ENCODE results near the gene FAM47E. TPM values are rescaled to one million over a fixed set of nuclear protein-coding genes. Genes with fewer than 3 reads are reported as not detected.

FAM47E gene
- total and polyA plus RNA-seq, 2 donors (not counting 3 experiments of a cell fraction or from before 2014, with no cell fraction given), result 0.11 TPM; not detected in 1

GRCh38 chr4:76277667-76278066 is 26.1 kb downstream of the FAM47E start:
- no peaks in the 10 kb centered on the region for H3K79me2 ChIP-seq (ENCODE audit: control insufficient read depth, insufficient read depth, low read length)
- dilution Hi-C loops (cut with MboI; ENCODE audit: extremely low pct_ligation_motif_present, low sequenced_read_pairs) (no loop called here), intact Hi-C loops (cut with micrococcal nuclease) (no loop called here)
- no peaks in the 10 kb centered on the region for H3K9me3 ChIP-seq (replicated peaks; ENCODE audit: control insufficient read depth, insufficient read depth, low read length)
- H3K9me1 ChIP-seq (replicated peaks; ENCODE audit: control insufficient read depth, extremely low read depth, insufficient read depth, low read length), result no peaks in the 10 kb centered on the region
- H2AFZ ChIP-seq (ENCODE audit: low read depth, low read length), result no peak overlapping the region
- no peak overlapping the region for H3K4me2 ChIP-seq (ENCODE audit: insufficient read depth, low read length)
- H3K4me1 ChIP-seq (ENCODE audit: control insufficient read depth, extremely low read depth, insufficient read depth, low read length), result no peaks in the 10 kb centered on the region
- no TSS peak for BruUV-seq (replicated peaks)
- H3K27ac ChIP-seq (ENCODE audit: insufficient read depth, low read depth, low read length), result no peak overlapping the region
- TF ChIP-seq MYC (IDR thresholded peaks at IDR 0.05; ENCODE audit: low read depth, low read length) (no peak), POLR2AphosphoS5 (IDR thresholded peaks at IDR 0.05; ENCODE audit: insufficient read depth, low read depth, low read length) (no peak), GATA2 (IDR thresholded peaks at IDR 0.05; ENCODE audit: insufficient read depth, insufficient read length, low read depth, low read length) (no peak), EZH2 (IDR thresholded peaks at IDR 0.05; ENCODE audit: borderline replicate concordance, low read depth, low read length, severe bottlenecking) (no peak), POLR2A (IDR thresholded peaks at IDR 0.05; ENCODE audit: low read depth, low read length) (no peak), FOS (IDR thresholded peaks at IDR 0.05; ENCODE audit: borderline replicate concordance, insufficient read depth, low read length) (no peak), MAX (IDR thresholded peaks at IDR 0.05; ENCODE audit: insufficient read depth, insufficient read length) (no peak), CTCF (IDR thresholded peaks at IDR 0.05; ENCODE audit: extremely low read depth in 1 of 2, insufficient read depth in 1 of 2, low read depth in 1 of 2, low read length in 2 of 2) (no peak), JUN (IDR thresholded peaks at IDR 0.05; ENCODE audit: borderline replicate concordance, insufficient read depth, insufficient read length, low read depth) (no peak)
- H3K4me3 ChIP-seq (replicated peaks in 1 of 3; ENCODE audit: insufficient read depth in 1 of 3, low read depth in 1 of 3, low read length in 3 of 3), result no peak overlapping the region
- FAIRE-seq (no peak), DNase-seq (ENCODE audit: low read depth, low spot score) (no peak)
- H4K20me1 ChIP-seq (replicated peaks; ENCODE audit: control insufficient read depth, extremely low read depth, insufficient read depth, low read length), result no peaks in the 10 kb centered on the region
- ChIA-PET CTCF (interaction anchor here (2.8 to 4.4 kb wide), 2 partner anchors 98 to 100 kb away, joined by 13 to 16 read pairs; no protein-coding TSS in a partner anchor), POLR2A (no interaction called here)
- peaks cover 5 to 15% of the 10 kb centered on the region in 2 experiments for H3K27me3 ChIP-seq (ENCODE audit: control insufficient read depth in 2 of 2, insufficient read depth in 2 of 2, low read length in 2 of 2)
- H3K9ac ChIP-seq (replicated peaks; ENCODE audit: extremely low read depth, insufficient read depth, low read length), result no peak overlapping the region
- no peaks in the 10 kb centered on the region for H3K36me3 ChIP-seq (ENCODE audit: control insufficient read depth in 2 of 2, extremely low read depth in 1 of 2, insufficient read depth in 2 of 2, low read length in 2 of 2)

Data from endothelial cell of umbilical vein (primary cell).